HG02763 (cell line): Measurements from ENCODE around the gene COPRS.
"Not testable (repeated sequence)": the region's sequence is repeated elsewhere in the genome, so short reads cannot be mapped to it uniquely, and the experiment has no call there.

ENCODE experiments used
- ATAC-seq: cut with Tn5 transposase; IDR thresholded peaks from one replicate; pipeline ENCODE4 v1.9.1; 2021; ENCODE audit warnings: mild to moderate bottlenecking, moderate library complexity; ENCODE audit not compliant: unreplicated experiment

COPRS gene

DNA sequence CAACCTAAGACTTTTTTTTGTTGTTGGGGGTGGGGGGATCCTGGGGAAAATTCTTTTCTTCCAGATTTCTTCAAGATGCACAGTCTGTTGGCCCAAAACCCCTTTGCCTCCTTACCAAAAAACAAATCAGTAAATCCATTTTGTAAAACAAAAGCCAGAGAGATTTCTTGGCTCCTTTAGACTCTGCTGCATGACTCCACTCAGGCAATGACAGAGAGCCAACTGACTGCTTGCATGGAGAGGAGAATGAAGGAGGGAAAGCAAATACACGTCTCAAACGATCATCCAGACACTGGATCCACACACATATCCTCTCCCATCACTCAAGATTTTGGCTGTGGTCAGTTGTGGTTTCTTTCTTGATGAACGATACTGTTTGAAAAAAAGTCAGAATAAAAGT is 13.8 kb downstream of the COPRS start:
- no peak for ATAC-seq

DNA sequence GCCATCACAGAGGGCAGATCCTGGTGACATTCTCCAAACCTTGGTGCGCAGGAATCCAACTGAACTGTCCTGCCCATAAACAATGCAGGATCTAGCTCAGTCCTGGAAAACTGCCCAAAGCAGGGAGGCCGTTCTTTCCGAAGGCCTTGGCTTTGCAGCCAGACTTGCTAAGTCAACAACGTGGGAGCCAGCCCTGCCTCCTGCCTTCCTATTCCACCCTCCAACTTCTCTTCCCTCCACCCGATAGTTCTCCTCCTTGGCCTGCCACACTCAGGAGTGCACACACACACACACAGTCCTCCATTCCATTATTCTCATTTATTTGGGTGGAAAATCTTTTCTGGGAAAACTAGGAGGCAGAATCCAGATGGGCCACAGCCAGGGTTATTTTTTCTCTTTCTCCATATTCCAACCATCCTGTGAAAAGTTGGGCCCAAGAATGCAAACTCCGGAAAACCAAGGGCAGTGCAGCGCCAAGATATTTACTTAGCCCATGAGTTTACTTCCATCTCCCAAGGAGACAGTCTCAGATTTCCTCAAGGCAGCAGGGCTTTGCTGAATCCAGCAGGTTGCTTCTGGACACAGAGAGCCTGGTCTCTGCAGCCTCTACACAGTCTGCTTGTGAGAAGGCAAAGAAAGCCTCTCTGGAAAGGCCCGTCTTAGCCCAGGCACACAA is 15.8 kb downstream of the COPRS start:
- ATAC-seq = no peak

- no peak for ATAC-seq
Measured at GRCh38 chr17:31842195-31843069, 16.6 kb downstream of the COPRS start.

DNA sequence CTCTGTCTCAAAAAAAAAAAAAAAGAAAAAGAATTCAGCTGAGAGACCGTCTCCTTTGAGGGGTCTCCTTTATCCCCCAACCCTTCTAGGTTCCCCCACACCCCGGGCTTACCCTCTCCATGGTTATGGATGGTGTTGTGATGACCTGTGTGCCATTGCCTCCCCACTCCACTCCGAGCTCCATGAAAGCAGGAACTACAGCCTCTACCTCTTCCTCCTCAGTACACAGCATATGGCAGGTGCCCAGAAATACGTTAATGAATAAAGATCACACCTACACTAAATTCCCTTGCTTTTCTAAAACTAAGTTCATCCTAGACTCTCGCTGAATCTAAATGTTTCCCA is 17.2 kb downstream of the COPRS start:
- ATAC-seq = no peak

GRCh38 chr17:31838636-31839225 is 20.3 kb downstream of the COPRS start:
- no peak for ATAC-seq

- ATAC-seq = no peak
Measured at GRCh38 chr17:31835984-31836383, 23.1 kb downstream of the COPRS start.

- peak; percentile 56 for ATAC-seq
Measured at GRCh38 chr17:31834448-31834847, 24.6 kb downstream of the COPRS start.

DNA sequence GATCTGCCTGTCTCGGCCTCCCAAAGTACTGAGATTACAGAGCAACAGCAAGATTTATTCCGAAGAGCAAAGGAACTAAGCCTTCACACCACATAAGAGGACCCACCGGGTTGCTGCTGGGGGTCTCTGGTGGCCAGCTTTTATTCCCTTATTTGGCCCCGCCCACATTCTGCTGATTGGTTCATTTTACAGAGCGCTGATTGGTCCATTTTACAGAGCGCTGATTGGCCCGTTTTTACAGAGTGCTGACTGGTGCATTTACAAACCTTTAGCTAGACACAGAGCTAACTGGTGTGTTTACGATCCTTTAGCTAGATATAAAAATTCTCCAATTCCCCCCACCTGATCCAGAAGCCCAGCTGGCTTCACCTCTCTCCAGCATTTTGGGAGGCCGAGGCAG is 26.3 kb downstream of the COPRS start:
- ATAC-seq = no peak

DNA sequence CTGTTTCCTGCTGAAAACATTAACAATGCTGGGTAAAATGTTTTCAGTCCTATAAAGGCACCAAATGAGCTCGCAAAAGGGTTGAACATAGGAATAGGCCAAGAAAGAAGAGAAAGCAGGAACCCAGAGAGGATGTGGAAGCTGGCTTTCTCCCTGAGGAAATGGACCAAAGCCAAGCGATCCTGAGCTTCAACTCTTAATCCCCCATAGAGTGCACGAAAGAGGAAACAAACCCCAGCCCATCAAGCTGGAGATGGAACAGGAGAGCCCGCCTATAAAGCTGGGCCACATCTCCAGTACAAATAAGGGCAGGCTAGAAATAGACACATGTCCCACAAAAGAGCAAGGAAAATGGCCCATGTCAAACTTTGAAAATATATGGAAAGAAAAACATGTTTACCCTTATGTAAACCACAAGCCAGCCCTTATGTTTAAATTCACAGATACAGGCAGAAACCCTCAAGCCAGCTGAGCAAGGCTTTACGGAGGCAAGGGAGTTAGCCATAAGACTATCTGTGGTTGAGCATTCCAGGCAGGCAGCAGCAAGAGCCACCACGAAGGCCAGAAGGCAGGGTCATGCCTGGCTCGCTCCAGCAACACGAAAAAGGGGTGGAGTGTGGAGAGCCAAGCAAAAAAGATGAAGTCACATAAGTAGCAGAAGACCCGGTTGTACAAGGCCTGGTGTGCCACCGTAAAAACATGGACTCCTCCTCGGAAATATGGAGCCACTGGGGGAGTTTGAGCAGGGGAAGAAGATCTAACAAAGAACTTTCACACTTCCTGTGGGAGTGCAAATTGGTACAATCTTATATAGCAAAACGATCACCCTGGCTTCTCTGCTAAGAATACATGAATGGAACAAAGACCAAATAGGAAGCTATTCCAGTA is 27.8 kb downstream of the COPRS start:
- ATAC-seq = no peak

GRCh38 chr17:31829649-31830048 is 29.4 kb downstream of the COPRS start:
- ATAC-seq = no peak

DNA sequence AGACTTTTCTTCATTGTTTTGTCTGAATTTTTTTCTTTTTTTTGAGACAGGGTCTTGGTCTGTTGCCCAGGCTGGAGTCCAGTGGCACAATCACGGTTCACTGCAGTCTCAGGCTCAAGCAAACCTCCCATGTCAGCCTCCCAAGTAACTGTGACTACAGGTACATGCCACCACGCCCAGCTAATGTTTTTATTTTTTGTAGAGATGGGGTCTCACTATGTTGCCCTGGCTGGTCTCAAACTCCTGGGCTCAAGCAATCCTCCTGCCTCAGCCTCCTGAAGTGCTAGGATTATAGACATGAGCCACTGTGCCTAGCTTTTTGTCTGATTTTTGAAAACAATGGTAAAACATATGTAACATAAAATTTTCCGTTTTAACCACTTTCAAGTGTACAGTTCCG is 30.1 kb downstream of the COPRS start:
- ATAC-seq = not testable (repeated sequence)

GRCh38 chr17:31825961-31826691 is 32.9 kb downstream of the COPRS start:
- ATAC-seq = no peak

- no peak for ATAC-seq
Measured at GRCh38 chr17:31824766-31825360, 34.2 kb downstream of the COPRS start.

DNA sequence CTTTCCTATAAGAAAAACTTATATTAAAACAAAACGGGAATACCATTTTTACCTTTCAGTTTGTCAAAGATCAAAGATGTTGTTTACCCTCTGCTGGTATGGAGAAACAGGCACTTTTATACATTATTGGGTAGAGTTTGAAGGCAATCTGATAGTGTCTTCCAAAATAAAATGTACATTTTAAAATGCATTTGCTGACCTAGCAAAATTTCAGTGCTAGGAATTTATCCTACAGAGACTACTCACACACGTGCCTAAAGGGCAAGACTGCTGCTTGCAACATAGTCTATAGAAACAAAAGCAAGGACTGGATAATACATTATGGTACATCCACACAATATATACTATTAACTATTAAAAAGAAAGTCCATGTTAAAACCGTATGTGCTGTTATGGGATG is 36.0 kb downstream of the COPRS start:
- ATAC-seq = no peak

DNA sequence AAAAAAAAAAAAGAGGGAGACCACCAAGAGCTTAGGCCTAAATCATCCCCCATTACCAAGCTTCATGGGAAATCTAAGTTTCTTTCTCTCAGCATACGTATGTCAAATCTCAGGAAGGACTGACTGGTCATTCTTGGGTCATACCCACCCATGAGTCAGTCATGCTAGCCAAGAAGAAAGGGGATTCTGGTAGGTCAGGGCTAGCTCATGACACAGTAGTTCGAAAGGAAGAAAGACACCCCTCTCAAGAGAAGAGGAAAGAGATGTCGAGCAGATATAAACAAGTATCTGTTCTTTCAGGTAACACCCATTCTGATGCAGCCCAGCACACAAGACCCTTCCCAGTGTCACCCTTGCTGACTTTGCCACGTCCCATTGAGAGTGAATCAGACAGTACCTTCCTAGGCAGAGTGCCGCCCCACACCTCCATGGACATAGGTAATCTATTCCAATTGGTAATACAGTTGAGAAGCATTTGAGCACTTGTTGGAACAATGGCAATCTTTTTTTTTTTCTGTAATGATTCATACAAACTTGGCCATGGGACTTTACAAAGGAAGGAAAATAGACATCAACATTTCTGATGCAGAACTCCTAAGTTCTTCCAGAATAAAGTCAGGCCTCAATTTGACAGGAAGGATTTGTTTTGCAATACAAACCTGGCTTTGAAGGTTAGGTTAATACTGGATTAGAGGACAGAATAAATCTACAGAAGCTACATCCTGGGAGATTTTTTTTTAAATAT is 38.2 kb downstream of the COPRS start:
- ATAC-seq = no peak

GRCh38 chr17:31819578-31819977 is 39.5 kb downstream of the COPRS start:
- ATAC-seq = no peak

DNA sequence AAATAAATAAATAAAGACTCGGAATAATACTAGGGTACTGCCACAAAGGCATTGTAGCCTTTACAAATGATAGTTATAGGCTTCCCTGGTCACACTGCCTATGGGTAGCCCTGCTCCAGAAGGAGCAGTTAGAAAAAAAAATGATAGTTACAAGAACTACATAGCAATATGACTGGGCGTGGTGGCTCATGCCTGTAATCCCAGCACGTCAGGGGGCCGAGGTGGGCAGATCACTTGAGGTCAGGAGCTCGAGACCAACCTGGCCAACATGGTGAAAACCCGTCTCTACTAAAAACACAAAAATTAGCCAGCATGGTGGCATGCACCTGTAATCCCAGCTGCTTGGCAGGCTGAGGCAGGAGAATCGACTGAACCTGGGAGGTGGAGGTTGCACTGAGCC is 40.2 kb downstream of the COPRS start:
- ATAC-seq = not testable (repeated sequence)

- no peak for ATAC-seq
Measured at GRCh38 chr17:31815212-31815730, 43.8 kb downstream of the COPRS start.

DNA sequence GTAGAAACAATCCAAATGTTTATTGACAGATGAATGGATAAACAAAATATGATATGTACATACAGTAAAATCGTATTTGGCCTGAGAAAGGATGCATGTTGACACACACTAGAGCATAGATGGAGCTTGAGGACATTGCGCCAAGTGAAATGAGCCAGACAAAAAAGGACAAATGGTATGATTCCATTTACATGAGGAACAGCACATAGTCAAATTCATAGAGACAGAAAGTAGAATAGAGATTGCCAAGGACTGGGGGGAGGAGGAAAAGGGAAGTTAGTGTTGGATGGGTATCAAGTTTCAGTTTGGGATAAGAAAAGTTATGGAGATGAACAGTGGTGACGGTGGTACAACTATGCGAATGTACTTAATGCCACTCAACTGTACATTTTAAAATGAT is 47.9 kb downstream of the COPRS start:
- no peak for ATAC-seq
